ENCODE measurements around the gene NUMBL. TPM values are rescaled to one million over a fixed set of nuclear protein-coding genes. Genes with fewer than 3 reads are reported as not detected.

Gene NUMBL
- total and polyA plus RNA-seq, 2 of the 8 experiments (the other 6 are each of a cell fraction or from before 2014, with no cell fraction given) = 13.5 to 24.8 TPM

GRCh38 chr19:40658031-40658430 is 32.4 kb downstream of the NUMBL start:
- no peaks in the 10 kb centered on the region for H4K20me1 ChIP-seq (replicated peaks in 1 of 2; ENCODE audit: control insufficient read depth in 1 of 2, insufficient read depth in 2 of 2, low read length in 2 of 2)
- TF ChIP-seq SIN3A (conservative IDR thresholded peaks at IDR 0.05 in 1 of 2, IDR thresholded peaks at IDR 0.05 in 1 of 2; ENCODE audit: low read depth in 1 of 2, low read length in 2 of 2) (no peak), HDAC6 (IDR thresholded peaks at IDR 0.05; ENCODE audit: low read depth, low read length) (no peak), CBX8 (IDR thresholded peaks at IDR 0.05; ENCODE audit: borderline replicate concordance, low read depth, low read length) (no peak), KDM4A (IDR thresholded peaks at IDR 0.05; ENCODE audit: low read depth, low read length, severe bottlenecking) (no peak), TBP (IDR thresholded peaks at IDR 0.05; ENCODE audit: low read depth, low read length) (no peak)
- TF ChIP-seq, protein P1, sequence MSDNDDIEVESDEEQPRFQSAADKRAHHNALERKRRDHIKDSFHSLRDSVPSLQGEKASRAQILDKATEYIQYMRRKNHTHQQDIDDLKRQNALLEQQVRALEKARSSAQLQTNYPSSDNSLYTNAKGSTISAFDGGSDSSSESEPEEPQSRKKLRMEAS (IDR thresholded peaks at IDR 0.05) = no peak

More at GRCh38 chr19:40658031-40658430, 32.4 kb downstream of the NUMBL start:
- no peaks in the 10 kb centered on the region; the same call in 1 of the 2 replicates for H3K23me2 ChIP-seq (ENCODE audit: low read depth, low read length)
- no peak overlapping the region for H4K8ac ChIP-seq (ENCODE audit: extremely low read depth, insufficient read depth, low read length)
- no peak overlapping the region for H3K4me3 ChIP-seq (ENCODE audit: extremely low read depth in 1 of 4, insufficient read depth in 2 of 4, low read depth in 3 of 4, low read length in 4 of 4)
- H3K18ac ChIP-seq (ENCODE audit: extremely low read depth, low read length) = no peak overlapping the region
- H3K36me3 ChIP-seq (ENCODE audit: control insufficient read depth in 2 of 4, insufficient read depth in 4 of 4, low read length in 3 of 4) = no peaks in the 10 kb centered on the region
- H2BK20ac ChIP-seq (ENCODE audit: low read length) = no peak overlapping the region
- H3K4ac ChIP-seq (replicated peaks; ENCODE audit: insufficient read length, low read depth, low read length) = no peak overlapping the region
- no peak overlapping the region for H4K5ac ChIP-seq (ENCODE audit: insufficient read length, low read depth, low read length)
- H2AFZ ChIP-seq (ENCODE audit: low read length) = no peak overlapping the region
- H3K14ac ChIP-seq (ENCODE audit: insufficient read length) = no peak overlapping the region
- H3K56ac ChIP-seq (replicated peaks; ENCODE audit: insufficient read length, low read depth, low read length) = no peak overlapping the region
- no peak overlapping the region for H3K27ac ChIP-seq (ENCODE audit: low read depth, low read length)
- H3K79me2 ChIP-seq (ENCODE audit: control insufficient read depth in 1 of 2, insufficient read depth in 2 of 2, low read length in 2 of 2) = no peaks in the 10 kb centered on the region
- H3K23ac ChIP-seq (ENCODE audit: insufficient read length) = no peak overlapping the region
- no peaks in the 10 kb centered on the region; a peak in 1 of 7 replicates for H3K4me1 ChIP-seq (replicated peaks in 1 of 4; ENCODE audit: control insufficient read depth in 3 of 4, insufficient read depth in 4 of 4, low read length in 3 of 4)
- H2BK120ac ChIP-seq (replicated peaks; ENCODE audit: low read depth, low read length) = no peak overlapping the region
- H3K9me3 ChIP-seq (ENCODE audit: insufficient read depth in 2 of 2, low read depth in 1 of 2, low read length in 1 of 2) = no peaks in the 10 kb centered on the region
- H2BK15ac ChIP-seq (ENCODE audit: low read length) = no peak overlapping the region
- no peak overlapping the region for H3K9ac ChIP-seq (replicated peaks in 1 of 4; ENCODE audit: extremely low read depth in 1 of 4, low read depth in 3 of 4, low read length in 3 of 4)
- no peak overlapping the region for H2BK12ac ChIP-seq (ENCODE audit: low read depth, low read length)
- POLR2A ChIA-PET (ENCODE audit: partially characterized antibody) = interaction anchor here (0.6 to 0.9 kb wide), 2 partner anchors 34 to 202 kb away, joined by 3 to 5 read pairs; no protein-coding TSS in a partner anchor
- H3K4me2 ChIP-seq (ENCODE audit: insufficient read depth in 1 of 2, low read depth in 2 of 2, low read length in 2 of 2) = no peak overlapping the region
- no peak overlapping the region for H2BK5ac ChIP-seq (ENCODE audit: low read depth, low read length)
- no peaks in the 10 kb centered on the region for H3K79me1 ChIP-seq (ENCODE audit: low read depth, low read length)
- WGBS, 2 experiments (ENCODE audit: extremely low coverage in 1 of 2, insufficient coverage in 1 of 2, insufficient read length in 1 of 2, insufficient replicate concordance in 2 of 2, low coverage in 1 of 2, low lambda C conversion rate in 2 of 2, missing lambda C conversion rate in 1 of 2) = 95% methylated on average over 8 of the region's 8 CpGs; no CpG with 5 or more reads in 1 of the 2 experiments
- H3K27me3 ChIP-seq (replicated peaks in 1 of 4; ENCODE audit: control insufficient read depth in 3 of 4, extremely low read depth in 1 of 4, insufficient read depth in 3 of 4, low read length in 3 of 4) = no peaks in the 10 kb centered on the region
- DNase-seq (ENCODE audit: low read depth in 1 of 2, low spot score in 2 of 2) (no peak), FAIRE-seq (no peak)
- CTCF ChIA-PET (ENCODE audit: partially characterized antibody) = interaction anchor here (1.3 to 3.4 kb wide), 2 partner anchors 24 to 44 kb away, joined by 6 to 11 read pairs; no protein-coding TSS in a partner anchor
- H2AK5ac ChIP-seq (ENCODE audit: low read depth, low read length) = no peak overlapping the region
- no peak overlapping the region for H4K91ac ChIP-seq (replicated peaks; ENCODE audit: insufficient read length, low read length)
